ENCODE results near the gene FAM131B.

DNA sequence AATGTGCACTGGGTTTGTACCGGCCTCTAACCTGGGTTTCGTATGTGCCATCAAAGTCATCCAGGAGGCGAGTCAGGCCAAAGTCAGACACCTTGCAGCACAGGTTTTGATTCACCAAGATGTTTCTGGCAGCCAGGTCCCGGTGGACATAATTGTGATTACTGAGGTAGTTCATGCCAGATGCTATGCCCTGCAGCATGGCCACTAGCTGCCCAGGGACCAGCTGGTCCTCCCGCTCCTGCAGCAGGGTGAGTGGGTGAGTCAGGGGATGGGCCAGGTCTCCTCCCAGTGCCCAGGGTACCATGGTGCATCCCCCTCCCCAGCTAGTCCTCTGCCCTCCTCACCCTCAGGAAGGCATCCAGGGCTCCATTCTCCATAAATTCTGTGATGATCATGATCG, 32.3 kb upstream of the FAM131B start:
- TF ChIP-seq, protein P1, sequence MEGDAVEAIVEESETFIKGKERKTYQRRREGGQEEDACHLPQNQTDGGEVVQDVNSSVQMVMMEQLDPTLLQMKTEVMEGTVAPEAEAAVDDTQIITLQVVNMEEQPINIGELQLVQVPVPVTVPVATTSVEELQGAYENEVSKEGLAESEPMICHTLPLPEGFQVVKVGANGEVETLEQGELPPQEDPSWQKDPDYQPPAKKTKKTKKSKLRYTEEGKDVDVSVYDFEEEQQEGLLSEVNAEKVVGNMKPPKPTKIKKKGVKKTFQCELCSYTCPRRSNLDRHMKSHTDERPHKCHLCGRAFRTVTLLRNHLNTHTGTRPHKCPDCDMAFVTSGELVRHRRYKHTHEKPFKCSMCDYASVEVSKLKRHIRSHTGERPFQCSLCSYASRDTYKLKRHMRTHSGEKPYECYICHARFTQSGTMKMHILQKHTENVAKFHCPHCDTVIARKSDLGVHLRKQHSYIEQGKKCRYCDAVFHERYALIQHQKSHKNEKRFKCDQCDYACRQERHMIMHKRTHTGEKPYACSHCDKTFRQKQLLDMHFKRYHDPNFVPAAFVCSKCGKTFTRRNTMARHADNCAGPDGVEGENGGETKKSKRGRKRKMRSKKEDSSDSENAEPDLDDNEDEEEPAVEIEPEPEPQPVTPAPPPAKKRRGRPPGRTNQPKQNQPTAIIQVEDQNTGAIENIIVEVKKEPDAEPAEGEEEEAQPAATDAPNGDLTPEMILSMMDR (IDR thresholded peaks at IDR 0.05), result no peak
- TF ChIP-seq NFYB (CRISPR knock-in tag; conservative IDR thresholded peaks at IDR 0.05; ENCODE audit: low read depth), result no peak
- no peak for TF ChIP-seq CREB1 (CRISPR knock-in tag; IDR thresholded peaks at IDR 0.05)
